Nephron progenitor cell (in vitro differentiated cells): ENCODE results near the gene SERTAD3.

Source experiments
- DNase-seq: peaks from one replicate; pipeline ENCODE4 v3.0.0; 2021
- H3K27ac Mint-ChIP-seq: 2 replicates; pipeline ENCODE4 v1.8.0; 2021; ENCODE audit warnings: mild to moderate bottlenecking, moderate library complexity, mixed read lengths
- H3K27me3 Mint-ChIP-seq: 2 replicates; pipeline ENCODE4 v1.8.0; 2021; ENCODE audit warnings: mild to moderate bottlenecking, low read depth, mixed read lengths; ENCODE audit not compliant: poor library complexity
- H3K36me3 Mint-ChIP-seq: 2 replicates; pipeline ENCODE4 v1.8.0; 2021; ENCODE audit warnings: low read depth, mixed read lengths
- H3K4me1 Mint-ChIP-seq: 2 replicates; pipeline ENCODE4 v1.8.0; 2021; ENCODE audit warnings: mixed read lengths
- H3K4me3 Mint-ChIP-seq: 2 replicates; pipeline ENCODE4 v1.8.0; 2021; ENCODE audit warnings: mild to moderate bottlenecking, moderate library complexity, mixed read lengths
- H3K9me3 Mint-ChIP-seq: 2 replicates; pipeline ENCODE4 v1.8.0; 2021; ENCODE audit warnings: mild to moderate bottlenecking, moderate library complexity, mixed read lengths
- CTCF ChIP-seq: fragments of 200-600 bp; sonication (generic); IDR thresholded peaks from 2 replicates; pipeline ENCODE4 v1.5.0; 2021; ENCODE audit warnings: antibody characterized with exemption

Gene SERTAD3

GRCh38 chr19:40444825-40445312 lies 734 bp upstream of the SERTAD3 start:
- no peaks in the 10 kb centered on the region for H3K9me3 Mint-ChIP-seq
- H3K36me3 Mint-ChIP-seq: peaks cover 24% of the 10 kb centered on the region
- no peak for DNase-seq
- peaks cover 4% of the 10 kb centered on the region for H3K27me3 Mint-ChIP-seq
- peak overlapping the region; percentile 97 for H3K27ac Mint-ChIP-seq
- H3K4me3 Mint-ChIP-seq: peak overlapping the region; percentile 99
- H3K4me1 Mint-ChIP-seq: peaks cover 60% of the 10 kb centered on the region
- TF ChIP-seq CTCF: no peak

GRCh38 chr19:40443131-40443999 lies 770 bp downstream of the SERTAD3 start:
- H3K27ac Mint-ChIP-seq: peak overlapping the region; percentile 99
- no peak for TF ChIP-seq CTCF
- no peaks in the 10 kb centered on the region for H3K9me3 Mint-ChIP-seq
- peak; percentile 99 for DNase-seq
- peaks cover 4% of the 10 kb centered on the region for H3K27me3 Mint-ChIP-seq
- H3K4me1 Mint-ChIP-seq: peaks cover 66% of the 10 kb centered on the region
- peaks cover 19% of the 10 kb centered on the region for H3K36me3 Mint-ChIP-seq
- peak overlapping the region; percentile 99 for H3K4me3 Mint-ChIP-seq

GRCh38 chr19:40442328-40443130 lies 1.6 kb downstream of the SERTAD3 start:
- peaks cover 58% of the 10 kb centered on the region for H3K4me1 Mint-ChIP-seq
- H3K36me3 Mint-ChIP-seq: peaks cover 19% of the 10 kb centered on the region
- no peak for DNase-seq
- H3K4me3 Mint-ChIP-seq: peak overlapping the region; percentile 99
- no peak for TF ChIP-seq CTCF
- peaks cover 4% of the 10 kb centered on the region for H3K27me3 Mint-ChIP-seq
- H3K9me3 Mint-ChIP-seq: no peaks in the 10 kb centered on the region
- peak overlapping the region; percentile 99 for H3K27ac Mint-ChIP-seq

GRCh38 chr19:40441719-40442253 lies 2.3 kb downstream of the SERTAD3 start:
- H3K9me3 Mint-ChIP-seq: no peaks in the 10 kb centered on the region
- H3K4me1 Mint-ChIP-seq: peaks cover 55% of the 10 kb centered on the region
- peaks cover 19% of the 10 kb centered on the region for H3K36me3 Mint-ChIP-seq
- H3K4me3 Mint-ChIP-seq: peak overlapping the region; percentile 99
- H3K27me3 Mint-ChIP-seq: peaks cover 4% of the 10 kb centered on the region
- peak overlapping the region; percentile 99 for H3K27ac Mint-ChIP-seq
- no peak for TF ChIP-seq CTCF
- no peak for DNase-seq

- DNase-seq: no peak
- Mint-ChIP-seq H3K36me3 (peaks cover 19% of the 10 kb centered on the region), H3K4me1 (peaks cover 52% of the 10 kb centered on the region), H3K27ac (peak overlapping the region; percentile 1), H3K9me3 (no peaks in the 10 kb centered on the region), H3K4me3 (no peak overlapping the region), H3K27me3 (peaks cover 4% of the 10 kb centered on the region)
- no peak for TF ChIP-seq CTCF
Observed at GRCh38 chr19:40438284-40438683, 5.9 kb downstream of the SERTAD3 start.
